ENCODE measurements around the gene TDRD7. TPM values are rescaled to one million over a fixed set of nuclear protein-coding genes. Genes with fewer than 3 reads are reported as not detected.

The TDRD7 gene
- total RNA-seq, 1 donor from 2014 or later, result 20.4 TPM

DNA sequence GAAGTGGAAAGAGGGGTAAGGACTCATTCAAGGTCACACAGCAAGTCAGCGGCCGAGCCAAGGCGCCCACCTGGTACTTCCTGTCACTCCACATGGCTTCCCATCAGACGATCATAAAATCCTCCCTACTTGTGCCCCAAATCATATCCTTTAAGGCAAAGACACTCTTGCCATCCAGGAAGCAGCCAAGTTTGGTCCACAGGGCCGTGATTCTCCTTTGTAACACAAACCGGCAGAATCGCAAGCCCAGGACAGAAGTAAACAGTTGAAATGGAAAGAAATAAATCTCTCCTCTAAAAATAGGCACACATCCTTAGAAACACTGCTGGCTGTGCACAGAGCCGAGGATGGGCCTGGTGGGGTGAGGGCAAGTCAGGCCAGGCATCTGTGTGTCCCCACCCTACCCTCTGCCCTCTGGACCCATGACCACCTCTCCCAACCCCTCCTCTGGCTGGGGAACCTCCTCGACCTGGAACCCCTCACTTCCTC lies 120.0 kb downstream of the TDRD7 start:
- no peak overlapping the region for H3K4me3 Mint-ChIP-seq (ENCODE audit: unreplicated experiment)
- H3K27me3 ChIP-seq (ENCODE audit: insufficient read depth, low read length), result peaks cover 2% of the 10 kb centered on the region
- no peak overlapping the region for H3K4me3 ChIP-seq (ENCODE audit: insufficient read depth, low read depth, low read length)
- H3K27me3 Mint-ChIP-seq (ENCODE audit: low read depth, unreplicated experiment), result peaks cover 33% of the 10 kb centered on the region
- H3K27ac Mint-ChIP-seq (ENCODE audit: unreplicated experiment), result no peak overlapping the region
- FAIRE-seq (no peak), DNase-seq (ENCODE audit: low read depth) (no peak)
- H3K36me3 Mint-ChIP-seq (ENCODE audit: low read depth, unreplicated experiment), result no peaks in the 10 kb centered on the region
- no peak overlapping the region for H2AFZ ChIP-seq (ENCODE audit: low read depth, low read length)
- no peaks in the 10 kb centered on the region for H4K20me1 ChIP-seq (ENCODE audit: insufficient read depth, low read length)
- no peaks in the 10 kb centered on the region for H3K9me3 ChIP-seq (ENCODE audit: insufficient read depth, low read depth, low read length)
- no peak overlapping the region for H3K27ac ChIP-seq (ENCODE audit: low read depth, low read length)
- peaks cover 2% of the 10 kb centered on the region for H3K4me1 Mint-ChIP-seq (ENCODE audit: low read depth, unreplicated experiment)
- peaks cover 8% of the 10 kb centered on the region for H3K9me3 Mint-ChIP-seq (ENCODE audit: unreplicated experiment)
- H3K79me2 ChIP-seq (ENCODE audit: insufficient read depth, low read length), result no peaks in the 10 kb centered on the region
- no peak for TF ChIP-seq CTCF (IDR thresholded peaks at IDR 0.05; ENCODE audit: insufficient read depth, low read depth, low read length)
- H3K36me3 ChIP-seq (ENCODE audit: insufficient read depth, low read length), result no peaks in the 10 kb centered on the region
- no peaks in the 10 kb centered on the region for H3K4me1 ChIP-seq (ENCODE audit: insufficient read depth, low read length)
- no peak overlapping the region for H3K9ac ChIP-seq (ENCODE audit: low read length)
- no peak overlapping the region for H3K4me2 ChIP-seq (ENCODE audit: low read length)

GRCh38 chr9:97534185-97534584 lies 122.3 kb downstream of the TDRD7 start:
- Mint-ChIP-seq H3K27me3 (ENCODE audit: low read depth, unreplicated experiment) (peaks cover 28% of the 10 kb centered on the region), H3K9me3 (ENCODE audit: unreplicated experiment) (peaks cover 8% of the 10 kb centered on the region)
- FAIRE-seq, result no peak

More at GRCh38 chr9:97534185-97534584, 122.3 kb downstream of the TDRD7 start:
- no peak overlapping the region for H3K9ac ChIP-seq (ENCODE audit: low read length)
- H4K20me1 ChIP-seq (ENCODE audit: insufficient read depth, low read length), result no peaks in the 10 kb centered on the region
- no peaks in the 10 kb centered on the region for H3K79me2 ChIP-seq (ENCODE audit: insufficient read depth, low read length)
- H2AFZ ChIP-seq (ENCODE audit: low read depth, low read length), result no peak overlapping the region
- no peaks in the 10 kb centered on the region for H3K9me3 ChIP-seq (ENCODE audit: insufficient read depth, low read depth, low read length)
- no peak for DNase-seq (ENCODE audit: low read depth)
- Mint-ChIP-seq H3K27ac (ENCODE audit: unreplicated experiment) (no peak overlapping the region), H3K36me3 (ENCODE audit: low read depth, unreplicated experiment) (no peaks in the 10 kb centered on the region), H3K4me1 (ENCODE audit: low read depth, unreplicated experiment) (peaks cover 2% of the 10 kb centered on the region), H3K4me3 (ENCODE audit: unreplicated experiment) (no peak overlapping the region)
- H3K4me1 ChIP-seq (ENCODE audit: insufficient read depth, low read length), result no peaks in the 10 kb centered on the region
- H3K36me3 ChIP-seq (ENCODE audit: insufficient read depth, low read length), result no peaks in the 10 kb centered on the region
- no peak overlapping the region for H3K27ac ChIP-seq (ENCODE audit: low read depth, low read length)
- H3K27me3 ChIP-seq (ENCODE audit: insufficient read depth, low read length), result no peaks in the 10 kb centered on the region
- TF ChIP-seq CTCF (IDR thresholded peaks at IDR 0.05; ENCODE audit: insufficient read depth, low read depth, low read length) (no peak), EZH2 (IDR thresholded peaks at IDR 0.05; ENCODE audit: insufficient read depth, low read length) (no peak)
- no peak overlapping the region for H3K4me2 ChIP-seq (ENCODE audit: low read length)
- H3K4me3 ChIP-seq (ENCODE audit: insufficient read depth, low read depth, low read length), result no peak overlapping the region
